ENCODE data around the gene NYAP2. TPM values are rescaled to one million over a fixed set of nuclear protein-coding genes. Genes with fewer than 3 reads are reported as not detected.

Gene NYAP2
- polyA plus RNA-seq, 3 donors = not detected

- H3K27ac Mint-ChIP-seq = no peak overlapping the region
- no peaks in the 10 kb centered on the region for H3K36me3 ChIP-seq (replicated peaks in 1 of 2; ENCODE audit: control insufficient read depth in 1 of 2, insufficient read depth in 2 of 2, low read length in 2 of 2)
- no peak overlapping the region for H3K4me2 ChIP-seq (replicated peaks; ENCODE audit: extremely low read depth, low read length, poor library complexity, severe bottlenecking)
- no peak overlapping the region for H2AFZ ChIP-seq (ENCODE audit: insufficient read depth, low read depth, low read length, poor library complexity, severe bottlenecking)
- no CpG with 5 or more reads among the region's 5 CpGs for WGBS (ENCODE audit: insufficient coverage)
- no peaks in the 10 kb centered on the region for H3K79me2 ChIP-seq (ENCODE audit: insufficient read depth, low read length)
- no peaks in the 10 kb centered on the region for H3K4me1 Mint-ChIP-seq
- no peaks in the 10 kb centered on the region for H3K9me3 Mint-ChIP-seq
- peaks cover 0 to 1% (median 1%) of the 10 kb centered on the region in 3 donors for H3K27me3 Mint-ChIP-seq (ENCODE audit: low read depth in 3 of 3)
- no peak for DNase-seq
- H3K9me3 ChIP-seq (replicated peaks in 1 of 2; ENCODE audit: control insufficient read depth in 1 of 2, insufficient read depth in 1 of 2, low read length in 2 of 2) = no peaks in the 10 kb centered on the region
- TF ChIP-seq, protein P1, sequence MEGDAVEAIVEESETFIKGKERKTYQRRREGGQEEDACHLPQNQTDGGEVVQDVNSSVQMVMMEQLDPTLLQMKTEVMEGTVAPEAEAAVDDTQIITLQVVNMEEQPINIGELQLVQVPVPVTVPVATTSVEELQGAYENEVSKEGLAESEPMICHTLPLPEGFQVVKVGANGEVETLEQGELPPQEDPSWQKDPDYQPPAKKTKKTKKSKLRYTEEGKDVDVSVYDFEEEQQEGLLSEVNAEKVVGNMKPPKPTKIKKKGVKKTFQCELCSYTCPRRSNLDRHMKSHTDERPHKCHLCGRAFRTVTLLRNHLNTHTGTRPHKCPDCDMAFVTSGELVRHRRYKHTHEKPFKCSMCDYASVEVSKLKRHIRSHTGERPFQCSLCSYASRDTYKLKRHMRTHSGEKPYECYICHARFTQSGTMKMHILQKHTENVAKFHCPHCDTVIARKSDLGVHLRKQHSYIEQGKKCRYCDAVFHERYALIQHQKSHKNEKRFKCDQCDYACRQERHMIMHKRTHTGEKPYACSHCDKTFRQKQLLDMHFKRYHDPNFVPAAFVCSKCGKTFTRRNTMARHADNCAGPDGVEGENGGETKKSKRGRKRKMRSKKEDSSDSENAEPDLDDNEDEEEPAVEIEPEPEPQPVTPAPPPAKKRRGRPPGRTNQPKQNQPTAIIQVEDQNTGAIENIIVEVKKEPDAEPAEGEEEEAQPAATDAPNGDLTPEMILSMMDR (IDR thresholded peaks at IDR 0.05) = no peak
- no peaks in the 10 kb centered on the region for H3K27me3 ChIP-seq (ENCODE audit: control insufficient read depth in 2 of 2, insufficient read depth in 2 of 2, low read length in 2 of 2)
- no peaks in the 10 kb centered on the region for H3K4me1 ChIP-seq (ENCODE audit: control insufficient read depth in 1 of 2, insufficient read depth in 2 of 2, low read length in 2 of 2)
- no peaks in the 10 kb centered on the region for H3K36me3 Mint-ChIP-seq
- no peak overlapping the region for H3K9ac ChIP-seq (ENCODE audit: insufficient read depth, low read length, poor library complexity, severe bottlenecking)
- H3K27ac ChIP-seq (ENCODE audit: low read depth in 1 of 2, low read length in 2 of 2) = no peak overlapping the region
- no peak overlapping the region for H3K4me3 ChIP-seq (replicated peaks in 1 of 3; ENCODE audit: low read depth in 2 of 3, low read length in 3 of 3)
- intact Hi-C loops (cut with micrococcal nuclease) = no loop called here
- no peak overlapping the region for H3K4me3 Mint-ChIP-seq
- H4K20me1 ChIP-seq (ENCODE audit: insufficient read depth, low read length) = no peaks in the 10 kb centered on the region
Measured at GRCh38 chr2:225693259-225693658, 293.7 kb downstream of the NYAP2 start.

DNA sequence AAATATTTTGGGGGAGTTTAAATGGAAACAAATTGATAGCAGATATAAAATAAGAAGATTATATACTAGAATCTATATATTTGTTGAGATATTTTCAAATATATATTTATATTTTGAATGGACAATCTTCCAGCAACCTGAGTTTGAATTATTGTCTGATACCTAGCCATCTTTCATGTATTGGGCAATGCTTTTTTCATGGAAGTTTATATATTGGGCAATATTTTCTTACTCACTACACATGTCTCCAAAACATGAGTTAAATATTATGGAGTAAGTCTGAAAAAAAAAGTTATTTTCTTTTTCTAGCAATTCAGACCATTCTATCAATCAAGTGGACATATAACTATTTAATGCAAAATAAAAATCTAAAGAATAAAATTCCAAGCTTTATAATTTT is 295.2 kb downstream of the NYAP2 start:
- no peak for DNase-seq
- no peaks in the 10 kb centered on the region for H3K36me3 ChIP-seq (replicated peaks in 1 of 2; ENCODE audit: control insufficient read depth in 1 of 2, insufficient read depth in 2 of 2, low read length in 2 of 2)
- H2AFZ ChIP-seq (ENCODE audit: insufficient read depth, low read depth, low read length, poor library complexity, severe bottlenecking) = no peak overlapping the region
- H3K4me1 ChIP-seq (ENCODE audit: control insufficient read depth in 1 of 2, insufficient read depth in 2 of 2, low read length in 2 of 2) = no peaks in the 10 kb centered on the region
- no peaks in the 10 kb centered on the region for H3K9me3 Mint-ChIP-seq
- no peaks in the 10 kb centered on the region for H3K9me3 ChIP-seq (replicated peaks in 1 of 2; ENCODE audit: control insufficient read depth in 1 of 2, insufficient read depth in 1 of 2, low read length in 2 of 2)
- H3K27me3 ChIP-seq (ENCODE audit: control insufficient read depth in 2 of 2, insufficient read depth in 2 of 2, low read length in 2 of 2) = no peaks in the 10 kb centered on the region
- no peak overlapping the region for H3K9ac ChIP-seq (ENCODE audit: insufficient read depth, low read length, poor library complexity, severe bottlenecking)
- no peak overlapping the region for H3K4me3 Mint-ChIP-seq
- H3K27me3 Mint-ChIP-seq (ENCODE audit: low read depth in 3 of 3) = peaks cover 0 to 1% (median 1%) of the 10 kb centered on the region in 3 donors
- no peak overlapping the region for H3K27ac Mint-ChIP-seq
- no peaks in the 10 kb centered on the region for H3K36me3 Mint-ChIP-seq
- no peaks in the 10 kb centered on the region for H3K79me2 ChIP-seq (ENCODE audit: insufficient read depth, low read length)
- H3K4me3 ChIP-seq (replicated peaks in 1 of 3; ENCODE audit: low read depth in 2 of 3, low read length in 3 of 3) = no peak overlapping the region
- TF ChIP-seq, protein P1 (IDR thresholded peaks at IDR 0.05) = no peak
- H3K4me2 ChIP-seq (replicated peaks; ENCODE audit: extremely low read depth, low read length, poor library complexity, severe bottlenecking) = no peak overlapping the region
- no peak overlapping the region for H3K27ac ChIP-seq (ENCODE audit: low read depth in 1 of 2, low read length in 2 of 2)
- no peaks in the 10 kb centered on the region for H4K20me1 ChIP-seq (ENCODE audit: insufficient read depth, low read length)
- no peaks in the 10 kb centered on the region for H3K4me1 Mint-ChIP-seq
- intact Hi-C loops (cut with micrococcal nuclease) = no loop called here
